ENCODE data around the gene P2RY2.

P2RY2 gene

GRCh38 chr11:73233211-73233610, 15.1 kb downstream of the P2RY2 start:
- Histone ChIP-seq H3K4me3 (ENCODE audit: low read length) (no peak overlapping the region), H3K36me3 (ENCODE audit: insufficient read depth, low read length) (no peaks in the 10 kb centered on the region), H3K27me3 (ENCODE audit: control insufficient read depth, insufficient read depth, low read length) (no peaks in the 10 kb centered on the region), H3K9ac (ENCODE audit: low read depth, low read length) (no peak overlapping the region), H3K9me3 (replicated peaks; ENCODE audit: low read length) (no peaks in the 10 kb centered on the region), H3K4me1 (ENCODE audit: control insufficient read depth, insufficient read depth, low read length) (peaks cover 7% of the 10 kb centered on the region), H3K4me2 (ENCODE audit: low read length) (no peak overlapping the region)

GRCh38 chr11:73233692-73234470, 15.8 kb downstream of the P2RY2 start:
- H3K27me3 ChIP-seq (ENCODE audit: control insufficient read depth, insufficient read depth, low read length), result no peaks in the 10 kb centered on the region
- no peak overlapping the region for H3K9ac ChIP-seq (ENCODE audit: low read depth, low read length)
- H3K36me3 ChIP-seq (ENCODE audit: insufficient read depth, low read length), result no peaks in the 10 kb centered on the region
- H3K4me2 ChIP-seq (ENCODE audit: low read length), result no peak overlapping the region
- no peaks in the 10 kb centered on the region for H3K9me3 ChIP-seq (replicated peaks; ENCODE audit: low read length)
- peaks cover 7% of the 10 kb centered on the region for H3K4me1 ChIP-seq (ENCODE audit: control insufficient read depth, insufficient read depth, low read length)
- H3K4me3 ChIP-seq (ENCODE audit: low read length), result no peak overlapping the region

GRCh38 chr11:73234471-73235181, 16.5 kb downstream of the P2RY2 start:
- Histone ChIP-seq H3K27me3 (ENCODE audit: control insufficient read depth, insufficient read depth, low read length) (no peaks in the 10 kb centered on the region), H3K4me3 (ENCODE audit: low read length) (no peak overlapping the region), H3K9me3 (replicated peaks; ENCODE audit: low read length) (no peaks in the 10 kb centered on the region), H3K4me2 (ENCODE audit: low read length) (no peak overlapping the region), H3K36me3 (ENCODE audit: insufficient read depth, low read length) (no peaks in the 10 kb centered on the region), H3K9ac (ENCODE audit: low read depth, low read length) (no peak overlapping the region), H3K4me1 (ENCODE audit: control insufficient read depth, insufficient read depth, low read length) (peaks cover 7% of the 10 kb centered on the region)

GRCh38 chr11:73235236-73235786, 17.2 kb downstream of the P2RY2 start:
- H3K36me3 ChIP-seq (ENCODE audit: insufficient read depth, low read length), result no peaks in the 10 kb centered on the region
- H3K4me3 ChIP-seq (ENCODE audit: low read length), result no peak overlapping the region
- no peak overlapping the region for H3K9ac ChIP-seq (ENCODE audit: low read depth, low read length)
- H3K27me3 ChIP-seq (ENCODE audit: control insufficient read depth, insufficient read depth, low read length), result no peaks in the 10 kb centered on the region
- H3K4me2 ChIP-seq (ENCODE audit: low read length), result no peak overlapping the region
- peaks cover 11% of the 10 kb centered on the region for H3K4me1 ChIP-seq (ENCODE audit: control insufficient read depth, insufficient read depth, low read length)
- H3K9me3 ChIP-seq (replicated peaks; ENCODE audit: low read length), result no peaks in the 10 kb centered on the region

- Histone ChIP-seq H3K9ac (ENCODE audit: low read depth, low read length) (no peak overlapping the region), H3K36me3 (ENCODE audit: insufficient read depth, low read length) (no peaks in the 10 kb centered on the region), H3K4me1 (ENCODE audit: control insufficient read depth, insufficient read depth, low read length) (peaks cover 15% of the 10 kb centered on the region), H3K9me3 (replicated peaks; ENCODE audit: low read length) (no peaks in the 10 kb centered on the region), H3K27me3 (ENCODE audit: control insufficient read depth, insufficient read depth, low read length) (no peaks in the 10 kb centered on the region), H3K4me3 (ENCODE audit: low read length) (no peak overlapping the region), H3K4me2 (ENCODE audit: low read length) (no peak overlapping the region)
Measured at GRCh38 chr11:73236205-73236765, 18.2 kb downstream of the P2RY2 start.

- Histone ChIP-seq H3K4me1 (ENCODE audit: control insufficient read depth, insufficient read depth, low read length) (peaks cover 15% of the 10 kb centered on the region), H3K9me3 (replicated peaks; ENCODE audit: low read length) (no peaks in the 10 kb centered on the region), H3K4me2 (ENCODE audit: low read length) (no peak overlapping the region), H3K27me3 (ENCODE audit: control insufficient read depth, insufficient read depth, low read length) (no peaks in the 10 kb centered on the region), H3K9ac (ENCODE audit: low read depth, low read length) (no peak overlapping the region), H3K36me3 (ENCODE audit: insufficient read depth, low read length) (no peaks in the 10 kb centered on the region), H3K4me3 (ENCODE audit: low read length) (no peak overlapping the region)
Measured at GRCh38 chr11:73236854-73237253, 18.8 kb downstream of the P2RY2 start.

- Histone ChIP-seq H3K9ac (ENCODE audit: low read depth, low read length) (no peak overlapping the region), H3K4me3 (ENCODE audit: low read length) (no peak overlapping the region), H3K4me1 (ENCODE audit: control insufficient read depth, insufficient read depth, low read length) (peaks cover 23% of the 10 kb centered on the region), H3K9me3 (replicated peaks; ENCODE audit: low read length) (no peaks in the 10 kb centered on the region), H3K36me3 (ENCODE audit: insufficient read depth, low read length) (no peaks in the 10 kb centered on the region), H3K4me2 (ENCODE audit: low read length) (no peak overlapping the region), H3K27me3 (ENCODE audit: control insufficient read depth, insufficient read depth, low read length) (no peaks in the 10 kb centered on the region)
Measured at GRCh38 chr11:73237471-73238290, 19.6 kb downstream of the P2RY2 start.

GRCh38 chr11:73239111-73239521, 21.0 kb downstream of the P2RY2 start:
- Histone ChIP-seq H3K4me3 (ENCODE audit: low read length) (no peak overlapping the region), H3K9me3 (replicated peaks; ENCODE audit: low read length) (no peaks in the 10 kb centered on the region), H3K4me2 (ENCODE audit: low read length) (no peak overlapping the region), H3K9ac (ENCODE audit: low read depth, low read length) (no peak overlapping the region), H3K27me3 (ENCODE audit: control insufficient read depth, insufficient read depth, low read length) (no peaks in the 10 kb centered on the region), H3K36me3 (ENCODE audit: insufficient read depth, low read length) (no peaks in the 10 kb centered on the region), H3K4me1 (ENCODE audit: control insufficient read depth, insufficient read depth, low read length) (peaks cover 26% of the 10 kb centered on the region)

- Histone ChIP-seq H3K9me3 (replicated peaks; ENCODE audit: low read length) (no peaks in the 10 kb centered on the region), H3K36me3 (ENCODE audit: insufficient read depth, low read length) (no peaks in the 10 kb centered on the region), H3K27me3 (ENCODE audit: control insufficient read depth, insufficient read depth, low read length) (no peaks in the 10 kb centered on the region), H3K4me3 (ENCODE audit: low read length) (no peak overlapping the region), H3K9ac (ENCODE audit: low read depth, low read length) (no peak overlapping the region), H3K4me1 (ENCODE audit: control insufficient read depth, insufficient read depth, low read length) (peaks cover 26% of the 10 kb centered on the region), H3K4me2 (ENCODE audit: low read length) (no peak overlapping the region)
Measured at GRCh38 chr11:73239571-73240189, 21.6 kb downstream of the P2RY2 start.

GRCh38 chr11:73240190-73240781, 22.2 kb downstream of the P2RY2 start:
- Histone ChIP-seq H3K9ac (ENCODE audit: low read depth, low read length) (no peak overlapping the region), H3K4me2 (ENCODE audit: low read length) (no peak overlapping the region), H3K9me3 (replicated peaks; ENCODE audit: low read length) (no peaks in the 10 kb centered on the region), H3K36me3 (ENCODE audit: insufficient read depth, low read length) (no peaks in the 10 kb centered on the region), H3K4me3 (ENCODE audit: low read length) (no peak overlapping the region), H3K4me1 (ENCODE audit: control insufficient read depth, insufficient read depth, low read length) (peaks cover 29% of the 10 kb centered on the region), H3K27me3 (ENCODE audit: control insufficient read depth, insufficient read depth, low read length) (no peaks in the 10 kb centered on the region)

Measured in skeletal muscle satellite cell (primary cell).